ENCODE measurements around the gene RAB24.

GRCh38 chr5:177269976-177270375 lies 33.5 kb downstream of the RAB24 start:
- TF ChIP-seq CTCF (IDR thresholded peaks at IDR 0.05) = no peak
- no peak for TF ChIP-seq POLR2A (IDR thresholded peaks at IDR 0.05)
- TF ChIP-seq EP300 (IDR thresholded peaks at IDR 0.05) = no peak
